Neural cell (in vitro differentiated cells): Measurements from ENCODE around the gene GPC5.

ENCODE experiments used
- CTCF ChIP-seq: fragments of 450-650 bp; IDR thresholded peaks from 2 replicates; pipeline ENCODE4 v1.5.1; 2014; ENCODE audit warnings: antibody characterized with exemption, mild to moderate bottlenecking, moderate library complexity; ENCODE audit not compliant: poor library complexity, severe bottlenecking
- EP300 ChIP-seq: fragments of 450-650 bp; conservative IDR thresholded peaks from 2 replicates; pipeline ENCODE4 v1.6.1; 2014; ENCODE audit warnings: antibody characterized with exemption, mild to moderate bottlenecking, moderate library complexity; ENCODE audit not compliant: poor library complexity, severe bottlenecking
- MXI1 ChIP-seq: fragments of 450-650 bp; conservative IDR thresholded peaks from 2 replicates; pipeline ENCODE4 v1.6.1; 2014; ENCODE audit warnings: antibody characterized with exemption, mild to moderate bottlenecking; ENCODE audit not compliant: poor library complexity, severe bottlenecking

- no peak for TF ChIP-seq CTCF
- TF ChIP-seq EP300 = no peak
- TF ChIP-seq MXI1 = no peak
These were observed 1.0 kb downstream of the GPC5 start for GRCh38 chr13:91399189-91400062.
